Activated CD4-positive, alpha-beta T cell treated with anti-CD3 and anti-CD28 coated beads, Interleukin-2, amount 10 ng/mL, durations not matched to agents 24 days and 14 days (primary cell): ENCODE results near the gene MT1X. TPM values are rescaled to one million over a fixed set of nuclear protein-coding genes. Genes with fewer than 3 reads are reported as not detected.
"Not testable (repeated sequence)": the region's sequence is repeated elsewhere in the genome, so short reads cannot be mapped to it uniquely, and the experiment has no call there.

ENCODE experiments used
- DNase-seq: peaks from one replicate; pipeline ENCODE4 v3.0.0; 2022
- H3K27ac Mint-ChIP-seq: one replicate; pipeline ENCODE4 v1.8.0; 2022; ENCODE audit warnings: mild to moderate bottlenecking, mixed read lengths
- H3K27me3 Mint-ChIP-seq: one replicate; pipeline ENCODE4 v1.8.0; 2022; ENCODE audit warnings: mixed read lengths
- H3K36me3 Mint-ChIP-seq: one replicate; pipeline ENCODE4 v1.8.0; 2022; ENCODE audit warnings: low read depth, mild to moderate bottlenecking, mixed read lengths
- H3K4me1 Mint-ChIP-seq: one replicate; pipeline ENCODE4 v1.8.0; 2021; ENCODE audit warnings: mixed read lengths
- H3K4me3 Mint-ChIP-seq: one replicate; pipeline ENCODE4 v1.8.0; 2022; ENCODE audit warnings: mild to moderate bottlenecking, moderate library complexity, mixed read lengths
- H3K9me3 Mint-ChIP-seq: one replicate; pipeline ENCODE4 v1.8.0; 2021; ENCODE audit warnings: mixed read lengths
- intact Hi-C: fragments of 100-400 bp; cut with micrococcal nuclease; formaldehyde crosslinking; loops from one replicate; pipeline ENCODE4 v1.15.1; 2023
- total RNA-seq: library from RNA; stranded (reverse); gene quantifications from 2 replicates; pipeline ENCODE4 v1.2.3, GENCODE V29; 2022

The MT1X gene
- total RNA-seq, 1 donor from 2014 or later, result 62.7 TPM

GRCh38 chr16:56665286-56666261 lies 16.7 kb upstream of the MT1X start:
- H3K27ac Mint-ChIP-seq, intact Hi-C loops, DNase-seq, H3K9me3 Mint-ChIP-seq, H3K36me3 Mint-ChIP-seq, H3K4me3 Mint-ChIP-seq: not testable (repeated sequence)
- Mint-ChIP-seq H3K4me1 (peaks cover 39% of the 10 kb centered on the region), H3K27me3 (peaks cover 45% of the 10 kb centered on the region)

- H3K27me3 Mint-ChIP-seq, result peaks cover 60% of the 10 kb centered on the region
- H3K4me3 Mint-ChIP-seq, result peak within 1 kb of the TSS; percentile 72
- H3K36me3 Mint-ChIP-seq, result peaks cover 2% of the 10 kb centered on the region
- peaks cover 37% of the 10 kb centered on the region for H3K4me1 Mint-ChIP-seq
- no peaks in the 10 kb centered on the region for H3K9me3 Mint-ChIP-seq
- intact Hi-C loops, result no loop called here
- H3K27ac Mint-ChIP-seq, result no peak within 1 kb of the TSS
- peak; percentile 87 for DNase-seq
These were observed 14.4 kb upstream of the MT1X start, which contains the start of gene MT1G for GRCh38 chr16:56667581-56668571. TSS of gene MT1G (minus strand) at chr16:56668065. CDS start at chr16:56667993, 72 bp downstream.

- intact Hi-C loops, result no loop called here
- no peaks in the 10 kb centered on the region for H3K9me3 Mint-ChIP-seq
These were observed 13.0 kb upstream of the MT1X start, which contains the start of gene MT1H for GRCh38 chr16:56669005-56669839. TSS of gene MT1H (plus strand) at chr16:56669814. CDS start at chr16:56669885, 71 bp downstream.

DNA sequence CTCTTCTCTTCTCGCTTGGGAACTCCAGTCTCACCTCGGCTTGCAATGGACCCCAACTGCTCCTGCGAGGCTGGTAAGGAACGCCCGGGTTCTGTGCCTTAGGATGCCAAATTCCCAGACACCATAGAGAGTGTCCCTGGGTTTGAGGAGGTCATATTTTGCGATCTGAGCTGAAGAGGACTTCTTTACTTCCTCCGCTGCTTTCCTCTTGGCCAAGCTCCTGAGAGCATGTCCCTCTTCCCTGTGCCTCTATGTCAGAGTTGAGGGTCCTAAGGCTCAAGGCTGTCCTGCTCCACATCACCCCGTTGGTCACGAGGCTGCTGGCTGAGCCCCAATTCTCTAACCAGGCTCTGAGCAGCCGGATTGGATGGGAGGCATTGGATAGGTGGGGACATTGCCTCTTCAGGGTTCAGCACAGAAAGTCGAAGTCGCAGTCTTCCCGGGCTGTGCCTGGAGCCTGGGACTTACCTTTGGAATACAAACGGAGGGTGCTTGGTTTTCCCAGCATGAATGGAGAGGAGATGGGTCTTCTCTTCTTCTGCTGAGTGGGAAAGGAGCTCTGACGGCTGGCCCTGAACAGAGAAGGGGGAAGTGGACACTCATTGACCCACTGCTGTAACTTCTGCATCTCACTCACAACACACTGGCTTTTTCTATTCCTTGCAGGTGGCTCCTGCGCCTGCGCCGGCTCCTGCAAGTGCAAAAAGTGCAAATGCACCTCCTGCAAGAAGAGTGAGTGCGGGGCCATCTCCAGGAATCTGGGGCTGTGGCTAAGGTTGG lies 12.2 kb upstream of the MT1X start:
- intact Hi-C loops, result no loop called here
- peaks cover 2% of the 10 kb centered on the region for H3K36me3 Mint-ChIP-seq
- H3K4me1 Mint-ChIP-seq, result peaks cover 35% of the 10 kb centered on the region
- peaks cover 68% of the 10 kb centered on the region for H3K27me3 Mint-ChIP-seq
- no peak overlapping the region for H3K27ac Mint-ChIP-seq
- no peaks in the 10 kb centered on the region for H3K9me3 Mint-ChIP-seq
- peak overlapping the region; percentile 22 for H3K4me3 Mint-ChIP-seq
- no peak for DNase-seq

More at GRCh38 chr16:56669005-56669839, 13.0 kb upstream of the MT1X start, which contains the start of gene MT1H:
- DNase-seq, result peak; percentile 72
- Mint-ChIP-seq H3K4me1 (peaks cover 36% of the 10 kb centered on the region), H3K4me3 (peak within 1 kb of the TSS; percentile 22), H3K36me3 (peaks cover 2% of the 10 kb centered on the region), H3K27ac (no peak within 1 kb of the TSS), H3K27me3 (peaks cover 66% of the 10 kb centered on the region)

GRCh38 chr16:56670620-56670934 lies 11.7 kb upstream of the MT1X start:
- Mint-ChIP-seq H3K27ac (no peak overlapping the region), H3K4me3 (no peak overlapping the region), H3K9me3 (no peaks in the 10 kb centered on the region), H3K4me1 (peaks cover 38% of the 10 kb centered on the region), H3K27me3 (peaks cover 73% of the 10 kb centered on the region), H3K36me3 (peaks cover 2% of the 10 kb centered on the region)
- intact Hi-C loops, result no loop called here
- DNase-seq, result no peak

DNA sequence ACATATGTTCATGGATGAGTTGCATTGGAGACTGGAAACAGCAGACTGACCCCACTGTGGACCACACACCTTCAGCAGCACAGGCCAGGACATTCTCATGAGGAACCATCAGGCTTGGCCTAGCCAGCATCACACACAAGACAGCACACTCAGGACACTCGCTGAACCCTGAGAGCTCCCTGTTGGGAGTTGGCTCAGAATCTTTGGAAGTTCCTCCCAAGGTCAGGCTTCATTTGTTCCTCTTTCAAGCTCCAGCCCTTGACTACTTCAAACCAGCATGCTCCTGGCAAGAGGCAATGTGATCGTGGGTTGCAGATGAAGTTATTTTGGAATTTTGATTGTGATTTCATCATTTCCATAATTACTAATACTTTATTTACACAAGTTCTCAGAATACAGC lies 10.6 kb upstream of the MT1X start:
- H3K4me3 Mint-ChIP-seq, H3K36me3 Mint-ChIP-seq, H3K9me3 Mint-ChIP-seq, intact Hi-C loops, H3K27ac Mint-ChIP-seq, DNase-seq: not testable (repeated sequence)
- Mint-ChIP-seq H3K4me1 (peaks cover 41% of the 10 kb centered on the region), H3K27me3 (peaks cover 68% of the 10 kb centered on the region)

DNA sequence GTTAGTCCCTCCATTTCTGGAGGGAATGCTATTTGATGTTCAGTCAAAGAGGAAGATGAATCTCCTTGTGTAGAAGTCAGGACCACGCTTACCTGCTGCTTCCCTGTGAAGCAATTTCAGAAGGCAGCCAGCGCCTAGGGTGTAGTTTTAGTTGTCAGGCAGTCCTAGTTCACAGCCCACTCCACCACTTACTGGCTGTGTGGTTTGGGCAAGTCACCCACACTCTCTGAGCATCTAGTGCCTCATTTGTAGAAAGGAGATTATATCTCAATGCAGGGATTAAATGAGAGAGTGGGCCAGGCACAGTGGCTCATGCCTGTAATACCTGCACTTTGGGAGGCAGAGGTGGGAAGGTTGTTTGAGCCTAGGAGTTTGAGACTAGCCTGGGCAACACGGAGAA lies 10.1 kb upstream of the MT1X start:
- H3K27ac Mint-ChIP-seq, intact Hi-C loops, H3K36me3 Mint-ChIP-seq, DNase-seq, H3K9me3 Mint-ChIP-seq, H3K4me3 Mint-ChIP-seq: not testable (repeated sequence)
- peaks cover 68% of the 10 kb centered on the region for H3K27me3 Mint-ChIP-seq
- H3K4me1 Mint-ChIP-seq, result peaks cover 41% of the 10 kb centered on the region

DNA sequence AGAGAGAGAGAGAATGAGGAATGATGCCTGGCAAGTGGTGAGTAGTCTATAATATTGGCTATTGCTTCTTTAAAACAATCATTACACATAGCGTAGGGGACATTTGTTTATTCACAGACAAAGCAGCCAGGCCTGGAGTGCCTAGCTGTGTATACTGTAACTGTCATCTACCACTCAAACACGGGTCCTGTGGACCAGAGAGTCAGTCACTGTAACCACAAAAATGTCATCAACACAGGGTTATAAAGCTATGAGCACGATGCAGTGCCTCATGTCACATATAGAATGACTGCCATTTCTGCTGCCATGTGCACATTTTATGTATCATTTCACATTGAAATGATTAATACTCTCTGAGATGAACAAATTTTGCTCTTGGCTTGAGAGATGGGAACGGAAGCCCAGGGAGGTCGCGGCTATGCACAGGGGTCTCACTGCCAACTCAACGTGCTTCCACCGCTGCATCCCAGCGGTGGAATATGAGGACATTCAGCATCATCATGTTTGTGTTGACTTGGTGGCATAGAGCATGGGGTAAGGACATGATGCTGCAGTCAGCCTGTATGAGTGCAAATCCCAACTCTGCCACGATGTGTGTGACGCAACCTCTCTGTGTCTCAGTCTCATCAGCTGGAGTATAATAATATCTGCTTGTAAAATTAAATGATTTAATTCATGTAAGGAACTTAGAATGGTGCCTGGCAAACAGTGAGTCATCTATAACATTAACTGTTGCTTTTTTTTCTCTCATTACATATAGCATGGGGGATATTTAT lies 9.3 kb upstream of the MT1X start:
- Mint-ChIP-seq H3K4me1 (peaks cover 36% of the 10 kb centered on the region), H3K36me3 (peaks cover 2% of the 10 kb centered on the region), H3K9me3 (no peaks in the 10 kb centered on the region), H3K27me3 (peaks cover 63% of the 10 kb centered on the region), H3K27ac (no peak overlapping the region), H3K4me3 (no peak overlapping the region)
- intact Hi-C loops, result no loop called here
- no peak for DNase-seq

GRCh38 chr16:56673921-56674320 lies 8.3 kb upstream of the MT1X start:
- DNase-seq, result peak; percentile 79
- Mint-ChIP-seq H3K4me3 (no peak overlapping the region), H3K4me1 (peaks cover 28% of the 10 kb centered on the region), H3K27me3 (peaks cover 55% of the 10 kb centered on the region), H3K9me3 (no peaks in the 10 kb centered on the region), H3K27ac (no peak overlapping the region), H3K36me3 (no peaks in the 10 kb centered on the region)
- intact Hi-C loops, result loop anchor here (1.0 kb wide), 1 partner anchor 28 kb away; no protein-coding TSS in a partner anchor

DNA sequence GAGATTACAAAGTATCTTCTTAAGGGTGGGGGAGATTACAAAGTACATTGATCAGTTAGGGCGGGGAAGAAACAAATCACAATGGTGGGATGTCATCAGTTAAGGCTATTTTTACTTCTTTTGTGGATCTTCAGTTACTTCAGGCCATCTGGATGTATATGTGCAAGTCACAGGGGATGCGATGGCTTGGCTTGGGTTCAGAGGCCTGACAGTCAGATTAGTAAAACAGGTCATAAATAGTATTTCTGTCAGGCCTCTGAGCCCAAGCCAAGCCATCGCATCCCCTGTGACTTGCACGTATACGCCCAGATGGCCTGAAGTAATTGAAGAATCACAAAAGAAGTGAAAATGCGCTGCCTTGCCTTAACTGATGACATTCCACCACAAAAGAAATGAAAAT lies 7.7 kb upstream of the MT1X start:
- intact Hi-C loops, result loop anchor here (1.0 kb wide), 1 partner anchor 28 kb away; no protein-coding TSS in a partner anchor
- peaks cover 49% of the 10 kb centered on the region for H3K27me3 Mint-ChIP-seq
- H3K4me3 Mint-ChIP-seq, H3K36me3 Mint-ChIP-seq, H3K9me3 Mint-ChIP-seq, H3K27ac Mint-ChIP-seq, DNase-seq: not testable (repeated sequence)
- peaks cover 25% of the 10 kb centered on the region for H3K4me1 Mint-ChIP-seq

DNA sequence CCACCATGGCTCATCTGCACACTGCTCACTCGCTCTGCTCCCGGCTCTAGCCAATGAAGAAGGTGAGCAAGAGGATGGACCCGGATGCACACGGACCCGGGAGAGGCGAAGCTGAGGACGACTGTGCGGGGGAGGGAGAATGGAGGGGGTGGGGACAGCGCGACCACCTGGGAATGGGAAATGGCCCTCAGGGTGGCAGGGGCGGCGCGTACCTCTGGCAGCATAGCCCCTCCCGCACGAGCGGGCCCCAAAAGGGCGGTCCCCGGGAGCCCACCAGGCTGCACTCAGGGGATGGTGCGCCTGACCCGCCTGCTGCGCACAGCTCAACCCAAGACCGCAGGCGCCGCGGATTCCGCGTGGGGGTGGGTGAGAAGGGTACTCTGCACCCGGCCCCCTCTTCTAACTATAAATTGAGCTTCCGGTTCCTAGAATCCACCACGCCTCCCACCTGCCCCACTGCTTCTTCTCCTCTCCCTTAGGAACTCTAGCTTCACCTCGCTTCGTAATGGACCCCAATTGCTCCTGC lies 6.5 kb upstream of the MT1X start:
- Mint-ChIP-seq H3K9me3 (no peaks in the 10 kb centered on the region), H3K4me3 (peak overlapping the region; percentile 75), H3K27me3 (peaks cover 39% of the 10 kb centered on the region), H3K4me1 (peaks cover 22% of the 10 kb centered on the region), H3K27ac (peak overlapping the region; percentile 5), H3K36me3 (no peaks in the 10 kb centered on the region)
- intact Hi-C loops, result no loop called here
- DNase-seq, result peak; percentile 87

DNA sequence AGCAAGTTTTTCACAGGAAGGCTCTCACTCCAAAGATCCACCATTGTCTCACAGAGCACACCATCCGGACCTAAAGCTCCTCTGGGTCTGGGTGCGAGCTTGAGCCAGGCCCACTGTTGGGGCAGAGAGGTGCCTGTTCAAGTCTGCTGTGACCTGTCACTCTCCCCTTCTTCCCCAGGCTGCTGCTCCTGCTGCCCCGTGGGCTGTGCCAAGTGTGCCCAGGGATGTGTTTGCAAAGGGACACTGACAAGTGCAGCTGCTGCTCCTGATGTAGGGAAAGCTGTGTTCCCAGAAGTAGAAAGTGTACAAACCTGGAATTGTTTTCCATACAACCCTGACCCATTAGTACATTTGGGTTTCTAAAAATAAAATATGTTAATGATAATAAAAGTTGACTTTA lies 4.8 kb upstream of the MT1X start:
- H3K36me3 Mint-ChIP-seq, result no peaks in the 10 kb centered on the region
- no peak overlapping the region for H3K27ac Mint-ChIP-seq
- H3K27me3 Mint-ChIP-seq, result peaks cover 24% of the 10 kb centered on the region
- no peaks in the 10 kb centered on the region for H3K9me3 Mint-ChIP-seq
- intact Hi-C loops, result no loop called here
- H3K4me1 Mint-ChIP-seq, result peaks cover 25% of the 10 kb centered on the region
- no peak for DNase-seq
- no peak overlapping the region for H3K4me3 Mint-ChIP-seq
